ENCODE data around the gene NCOR2.

Gene NCOR2

GRCh38 chr12:124566997-124567672 is at the start of gene NCOR2:
Gene NCOR2, minus strand, starts transcription at chr12:124567612. Its CDS starts 72,361 bp downstream, at chr12:124495251.
- H3K9ac ChIP-seq (ENCODE audit: low read depth, low read length) = peak within 1 kb of the TSS; percentile 83; the same call in 1 of the 2 replicates
- peak within 1 kb of the TSS; percentile 91 for H3K27ac ChIP-seq (ENCODE audit: low read length)
- no peaks in the 10 kb centered on the region for H3K36me3 ChIP-seq (ENCODE audit: insufficient read depth, low read depth, low read length)
- no peaks in the 10 kb centered on the region for H3K27me3 ChIP-seq (ENCODE audit: insufficient read depth, low read length)
- H3K4me1 ChIP-seq (ENCODE audit: insufficient read depth, low read length) = peaks cover 35% of the 10 kb centered on the region
- peak within 1 kb of the TSS; percentile 86 for H3K4me3 ChIP-seq (ENCODE audit: low read length)
- H3K9me3 ChIP-seq (ENCODE audit: insufficient read depth, low read depth, low read length) = no peaks in the 10 kb centered on the region

DNA sequence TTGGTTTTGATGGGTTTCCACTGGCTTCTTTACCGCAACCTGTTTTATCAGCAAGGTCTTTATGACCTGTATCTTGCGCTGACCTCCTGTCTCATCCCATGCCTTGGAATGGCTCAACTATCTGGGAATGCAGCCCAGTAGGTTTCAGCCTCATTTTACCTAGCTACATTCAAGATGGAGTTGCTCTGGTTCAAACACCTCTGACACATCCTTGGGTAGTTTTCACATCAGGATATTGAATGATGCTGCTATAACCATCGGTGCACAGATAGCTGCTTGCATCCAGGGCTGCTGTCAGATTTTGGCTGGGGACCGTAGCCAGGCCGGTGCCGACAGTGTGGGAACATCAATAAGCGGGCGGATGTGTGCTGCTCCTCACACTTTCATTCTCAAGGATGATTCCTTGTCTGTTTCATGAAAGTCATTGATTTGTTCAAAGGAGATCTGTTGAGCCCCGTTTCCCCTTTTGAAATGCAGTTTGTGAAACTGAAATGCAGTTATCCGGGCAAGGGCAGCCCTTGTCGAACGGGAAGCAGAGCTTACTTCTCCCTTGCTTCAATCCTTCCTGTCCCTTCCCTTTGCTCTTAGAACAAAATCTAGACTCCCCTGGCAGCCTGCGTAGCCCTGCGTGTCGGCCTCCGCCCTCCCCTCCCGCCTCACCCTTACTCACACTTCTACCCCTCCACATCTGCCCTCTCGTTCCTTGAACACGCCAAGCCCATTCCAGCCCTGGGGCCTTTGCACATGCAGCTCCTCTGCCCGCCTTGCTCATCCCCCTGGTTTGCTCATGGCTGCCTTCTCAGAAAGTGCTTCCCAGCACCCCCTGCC is 49.2 kb upstream of the NCOR2 start:
- Histone ChIP-seq H3K27me3 (ENCODE audit: insufficient read depth, low read length) (no peaks in the 10 kb centered on the region), H3K4me1 (ENCODE audit: insufficient read depth, low read length) (no peaks in the 10 kb centered on the region), H3K27ac (ENCODE audit: low read length) (no peak overlapping the region), H3K9ac (ENCODE audit: low read depth, low read length) (no peak overlapping the region), H3K36me3 (ENCODE audit: insufficient read depth, low read depth, low read length) (no peaks in the 10 kb centered on the region), H3K4me3 (ENCODE audit: low read length) (no peak overlapping the region), H3K9me3 (ENCODE audit: insufficient read depth, low read depth, low read length) (no peaks in the 10 kb centered on the region; the same call in 1 of the 2 replicates)

DNA sequence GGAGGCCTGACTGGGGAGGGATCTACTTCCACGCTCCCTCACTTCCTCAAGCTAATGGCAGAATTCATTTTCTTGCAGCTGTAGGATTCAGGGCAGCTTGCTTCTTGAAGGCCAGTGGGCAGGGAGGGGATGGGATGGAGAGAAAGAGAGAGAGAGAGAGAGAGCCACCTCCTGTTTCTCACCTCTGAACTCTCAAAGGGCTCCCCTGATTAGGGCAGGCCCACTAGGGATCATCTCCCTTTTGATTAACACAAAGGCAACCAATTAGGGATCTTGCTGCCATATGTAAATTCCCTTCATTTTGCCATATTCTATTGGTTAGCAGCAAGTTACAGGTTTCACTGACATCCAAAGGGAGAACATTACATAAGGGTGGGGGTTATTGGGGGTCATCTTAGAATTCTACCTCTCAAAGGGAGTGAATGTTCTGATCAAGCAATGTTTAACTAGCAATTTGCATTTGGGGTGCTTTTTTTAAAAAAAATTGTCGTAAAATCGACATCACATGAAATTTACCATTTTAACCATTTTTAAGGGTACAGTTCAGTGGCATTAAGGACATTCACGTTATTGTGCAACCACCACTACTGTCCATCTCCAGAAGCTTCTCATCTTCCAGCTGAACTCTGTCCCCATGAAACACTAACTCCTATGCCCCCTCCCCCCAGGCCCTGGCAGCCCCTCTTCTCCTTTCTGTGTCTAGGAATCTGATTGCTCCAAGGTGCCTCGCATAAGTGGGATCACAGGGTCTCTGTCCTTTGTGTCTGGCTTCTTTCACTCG is 47.3 kb upstream of the NCOR2 start:
- Histone ChIP-seq H3K4me1 (ENCODE audit: insufficient read depth, low read length) (no peaks in the 10 kb centered on the region), H3K36me3 (ENCODE audit: insufficient read depth, low read depth, low read length) (no peaks in the 10 kb centered on the region), H3K27me3 (ENCODE audit: insufficient read depth, low read length) (no peaks in the 10 kb centered on the region), H3K9me3 (ENCODE audit: insufficient read depth, low read depth, low read length) (no peaks in the 10 kb centered on the region; the same call in 1 of the 2 replicates), H3K4me3 (ENCODE audit: low read length) (no peak overlapping the region), H3K9ac (ENCODE audit: low read depth, low read length) (no peak overlapping the region), H3K27ac (ENCODE audit: low read length) (no peak overlapping the region)

DNA sequence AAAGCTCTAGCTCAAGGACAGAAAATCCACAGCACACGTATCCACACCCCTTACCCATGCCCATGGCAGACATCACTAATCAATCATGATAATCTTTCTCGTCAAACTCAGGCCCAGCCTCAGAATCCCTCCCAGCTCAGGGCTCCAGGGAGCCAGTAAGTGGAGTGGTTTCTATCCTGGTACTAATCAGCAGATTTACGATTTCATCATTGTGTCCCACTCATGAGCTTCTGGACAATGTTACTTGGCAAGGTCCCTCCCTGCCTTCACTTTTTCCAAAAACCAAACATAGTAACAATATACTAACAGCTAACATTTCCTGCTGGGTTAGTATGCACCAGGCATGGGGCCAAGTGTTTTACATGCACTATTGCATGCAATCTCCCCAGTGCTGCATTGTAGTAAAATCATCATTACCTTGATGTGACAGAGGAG is 45.8 kb upstream of the NCOR2 start:
- H3K36me3 ChIP-seq (ENCODE audit: insufficient read depth, low read depth, low read length) = no peaks in the 10 kb centered on the region
- no peak overlapping the region for H3K4me3 ChIP-seq (ENCODE audit: low read length)
- H3K9ac ChIP-seq (ENCODE audit: low read depth, low read length) = no peak overlapping the region
- H3K27me3 ChIP-seq (ENCODE audit: insufficient read depth, low read length) = no peaks in the 10 kb centered on the region
- no peaks in the 10 kb centered on the region; the same call in 1 of the 2 replicates for H3K9me3 ChIP-seq (ENCODE audit: insufficient read depth, low read depth, low read length)
- no peaks in the 10 kb centered on the region for H3K4me1 ChIP-seq (ENCODE audit: insufficient read depth, low read length)
- no peak overlapping the region for H3K27ac ChIP-seq (ENCODE audit: low read length)

DNA sequence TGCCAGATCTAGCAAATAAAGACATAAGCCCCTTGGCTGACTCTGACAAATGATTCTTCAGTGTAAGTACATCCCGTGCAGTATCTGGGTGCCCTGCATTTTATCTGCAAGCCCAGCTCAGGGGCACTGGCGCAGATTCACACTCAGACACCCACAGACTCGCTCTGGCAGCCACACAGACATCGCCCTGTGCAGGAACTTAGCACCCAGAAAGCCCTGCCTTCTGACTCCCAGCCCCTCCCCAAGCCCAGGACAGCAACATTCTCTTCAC is 44.9 kb upstream of the NCOR2 start:
- H3K36me3 ChIP-seq (ENCODE audit: insufficient read depth, low read depth, low read length) = no peaks in the 10 kb centered on the region
- no peaks in the 10 kb centered on the region; the same call in 1 of the 2 replicates for H3K9me3 ChIP-seq (ENCODE audit: insufficient read depth, low read depth, low read length)
- H3K27ac ChIP-seq (ENCODE audit: low read length) = no peak overlapping the region
- H3K27me3 ChIP-seq (ENCODE audit: insufficient read depth, low read length) = no peaks in the 10 kb centered on the region
- H3K4me1 ChIP-seq (ENCODE audit: insufficient read depth, low read length) = no peaks in the 10 kb centered on the region
- no peak overlapping the region for H3K4me3 ChIP-seq (ENCODE audit: low read length)
- no peak overlapping the region for H3K9ac ChIP-seq (ENCODE audit: low read depth, low read length)

DNA sequence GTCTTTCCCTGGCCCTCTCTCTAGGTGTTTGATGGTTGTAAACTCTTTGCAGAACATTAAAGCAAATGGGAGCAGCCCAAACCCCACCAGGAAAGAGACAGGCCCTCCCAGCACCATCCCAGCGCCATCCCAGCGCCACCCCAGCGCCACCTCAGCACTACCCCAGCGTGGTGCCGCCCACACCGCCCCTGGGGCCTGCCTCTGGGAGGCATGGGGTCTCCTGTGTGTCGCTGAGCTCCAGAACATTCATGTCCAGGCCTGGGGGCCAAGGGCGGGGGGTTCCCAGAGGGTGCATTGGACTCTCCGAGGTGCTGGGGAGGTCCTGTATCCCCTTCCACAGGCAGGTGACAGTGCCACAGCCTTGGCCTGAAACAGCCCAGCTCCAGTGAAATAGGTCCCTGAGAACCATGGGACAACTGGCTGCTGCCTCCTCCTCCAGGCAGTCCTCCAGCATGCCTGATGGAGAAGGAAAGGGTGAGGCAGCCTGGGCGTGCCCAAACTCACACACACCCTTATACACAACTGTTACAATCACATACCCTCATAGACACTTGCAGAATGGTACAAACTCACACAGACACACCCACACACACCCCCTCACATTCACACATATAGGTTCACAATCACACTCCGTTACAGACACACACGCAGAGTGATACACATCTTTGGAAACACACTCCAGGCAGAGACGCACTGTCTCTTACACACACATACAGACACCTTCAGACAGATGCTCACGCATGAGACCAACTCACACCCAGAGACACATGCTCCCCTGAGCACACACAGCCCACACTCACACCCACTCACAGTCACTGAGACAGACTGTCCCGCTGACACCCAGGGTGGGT is 44.4 kb upstream of the NCOR2 start:
- H3K4me3 ChIP-seq (ENCODE audit: low read length) = no peak overlapping the region
- H3K9ac ChIP-seq (ENCODE audit: low read depth, low read length) = no peak overlapping the region
- no peaks in the 10 kb centered on the region for H3K27me3 ChIP-seq (ENCODE audit: insufficient read depth, low read length)
- no peak overlapping the region for H3K27ac ChIP-seq (ENCODE audit: low read length)
- H3K4me1 ChIP-seq (ENCODE audit: insufficient read depth, low read length) = no peaks in the 10 kb centered on the region
- no peaks in the 10 kb centered on the region; the same call in 1 of the 2 replicates for H3K9me3 ChIP-seq (ENCODE audit: insufficient read depth, low read depth, low read length)
- no peaks in the 10 kb centered on the region for H3K36me3 ChIP-seq (ENCODE audit: insufficient read depth, low read depth, low read length)

GRCh38 chr12:124610629-124611558 is 43.5 kb upstream of the NCOR2 start:
- no peak overlapping the region for H3K9ac ChIP-seq (ENCODE audit: low read depth, low read length)
- H3K4me1 ChIP-seq (ENCODE audit: insufficient read depth, low read length) = no peaks in the 10 kb centered on the region
- H3K27ac ChIP-seq (ENCODE audit: low read length) = no peak overlapping the region
- H3K4me3 ChIP-seq (ENCODE audit: low read length) = no peak overlapping the region
- H3K36me3 ChIP-seq (ENCODE audit: insufficient read depth, low read depth, low read length) = no peaks in the 10 kb centered on the region
- no peaks in the 10 kb centered on the region for H3K27me3 ChIP-seq (ENCODE audit: insufficient read depth, low read length)
- H3K9me3 ChIP-seq (ENCODE audit: insufficient read depth, low read depth, low read length) = no peaks in the 10 kb centered on the region; the same call in 1 of the 2 replicates

DNA sequence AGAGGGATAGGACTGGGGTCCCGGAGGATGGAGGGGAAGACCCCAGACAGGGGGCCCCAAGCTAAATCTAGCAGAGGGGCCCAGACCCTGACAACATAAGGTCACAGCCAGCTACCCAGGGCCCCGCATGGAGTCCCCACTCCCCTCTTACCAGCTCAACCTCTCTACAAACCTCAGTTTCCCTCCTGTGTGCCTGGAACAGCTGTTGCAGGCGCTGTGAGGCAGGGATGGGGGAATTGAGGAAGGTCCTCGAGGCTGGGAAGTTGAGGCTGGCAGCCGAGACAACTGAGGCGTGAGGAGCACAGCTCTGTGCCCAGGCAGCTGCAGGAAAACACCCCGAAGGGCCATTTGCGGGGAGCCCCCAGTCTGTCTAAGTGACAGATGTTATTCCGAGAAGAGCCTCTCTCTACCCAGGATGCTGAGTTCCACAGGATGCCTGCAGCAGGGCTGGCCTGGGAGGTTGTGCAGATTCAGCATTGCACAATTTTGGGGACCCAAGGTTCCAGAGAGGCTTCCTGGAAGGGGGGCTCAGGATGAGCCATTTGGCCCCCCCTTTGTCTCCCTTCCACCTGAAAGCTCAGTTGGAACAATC is 42.7 kb upstream of the NCOR2 start:
- no peak overlapping the region for H3K27ac ChIP-seq (ENCODE audit: low read length)
- H3K9ac ChIP-seq (ENCODE audit: low read depth, low read length) = no peak overlapping the region
- no peaks in the 10 kb centered on the region for H3K4me1 ChIP-seq (ENCODE audit: insufficient read depth, low read length)
- no peaks in the 10 kb centered on the region for H3K27me3 ChIP-seq (ENCODE audit: insufficient read depth, low read length)
- H3K36me3 ChIP-seq (ENCODE audit: insufficient read depth, low read depth, low read length) = no peaks in the 10 kb centered on the region
- H3K9me3 ChIP-seq (ENCODE audit: insufficient read depth, low read depth, low read length) = no peaks in the 10 kb centered on the region; the same call in 1 of the 2 replicates
- H3K4me3 ChIP-seq (ENCODE audit: low read length) = no peak overlapping the region

- Histone ChIP-seq H3K27ac (ENCODE audit: low read length) (no peak overlapping the region), H3K4me3 (ENCODE audit: low read length) (no peak overlapping the region)
Measured at GRCh38 chr12:124609041-124609989, 41.9 kb upstream of the NCOR2 start.

More at GRCh38 chr12:124609041-124609989, 41.9 kb upstream of the NCOR2 start:
- Histone ChIP-seq H3K9ac (ENCODE audit: low read depth, low read length) (no peak overlapping the region), H3K27me3 (ENCODE audit: insufficient read depth, low read length) (no peaks in the 10 kb centered on the region), H3K4me1 (ENCODE audit: insufficient read depth, low read length) (no peaks in the 10 kb centered on the region), H3K36me3 (ENCODE audit: insufficient read depth, low read depth, low read length) (no peaks in the 10 kb centered on the region), H3K9me3 (ENCODE audit: insufficient read depth, low read depth, low read length) (no peaks in the 10 kb centered on the region; the same call in 1 of the 2 replicates)

All from iPS-20b (cell line).